IPS DF 4.7 (cell line): ENCODE data around the gene ERVK3-1.
"Not testable (repeated sequence)": the region's sequence is repeated elsewhere in the genome, so short reads cannot be mapped to it uniquely, and the experiment has no call there.

Source experiments
- DNase-seq: peaks from one replicate; pipeline ENCODE4 v3.0.0-alpha.2; 2013; ENCODE audit warnings: low spot score; ENCODE audit errors: extremely low read depth

Gene ERVK3-1

GRCh38 chr19:58304748-58305064 is 471 bp upstream of the ERVK3-1 start:
- DNase-seq, result no peak

- DNase-seq, result no peak
Observed at GRCh38 chr19:58305932-58306323, 751 bp downstream of the ERVK3-1 start.

DNA sequence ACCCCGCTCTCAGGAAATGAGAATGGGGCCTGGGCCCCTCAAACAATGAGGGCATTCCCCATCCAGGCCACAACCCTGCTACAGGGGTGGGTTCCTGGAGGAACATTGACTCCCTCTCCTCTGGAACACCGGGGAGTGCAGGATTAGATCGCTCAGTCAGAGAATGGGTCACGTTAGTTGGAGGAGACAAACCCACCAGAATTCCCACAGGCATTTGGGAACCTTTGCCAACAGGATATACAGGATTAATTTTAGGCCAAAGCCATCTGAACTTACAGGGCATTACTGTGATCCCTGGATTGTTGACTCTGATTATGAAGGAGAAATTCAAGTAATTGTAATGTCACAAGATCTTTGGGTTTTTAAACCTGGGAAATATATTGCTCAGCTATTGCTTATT is 2.6 kb downstream of the ERVK3-1 start:
- DNase-seq, result no peak

DNA sequence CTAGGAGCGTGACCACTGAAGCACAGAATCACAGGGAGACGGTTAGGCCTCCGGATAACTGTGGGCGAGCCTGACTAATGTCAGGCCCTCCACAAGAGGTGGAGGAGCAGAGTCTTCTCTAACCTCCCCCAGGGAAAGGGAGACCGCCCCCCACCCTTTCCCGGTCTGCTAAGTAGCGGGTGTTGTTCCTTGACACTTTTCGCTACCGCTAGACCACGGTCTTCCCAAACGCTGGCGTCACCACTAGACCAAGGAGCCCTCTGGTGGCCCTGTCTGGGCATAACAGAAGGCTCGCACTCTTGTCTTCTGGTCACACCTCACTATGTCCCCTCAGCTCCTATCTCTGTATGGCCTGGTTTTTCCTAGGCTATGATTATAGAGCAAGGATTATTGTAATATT is 5.5 kb downstream of the ERVK3-1 start:
- DNase-seq, result not testable (repeated sequence)

DNA sequence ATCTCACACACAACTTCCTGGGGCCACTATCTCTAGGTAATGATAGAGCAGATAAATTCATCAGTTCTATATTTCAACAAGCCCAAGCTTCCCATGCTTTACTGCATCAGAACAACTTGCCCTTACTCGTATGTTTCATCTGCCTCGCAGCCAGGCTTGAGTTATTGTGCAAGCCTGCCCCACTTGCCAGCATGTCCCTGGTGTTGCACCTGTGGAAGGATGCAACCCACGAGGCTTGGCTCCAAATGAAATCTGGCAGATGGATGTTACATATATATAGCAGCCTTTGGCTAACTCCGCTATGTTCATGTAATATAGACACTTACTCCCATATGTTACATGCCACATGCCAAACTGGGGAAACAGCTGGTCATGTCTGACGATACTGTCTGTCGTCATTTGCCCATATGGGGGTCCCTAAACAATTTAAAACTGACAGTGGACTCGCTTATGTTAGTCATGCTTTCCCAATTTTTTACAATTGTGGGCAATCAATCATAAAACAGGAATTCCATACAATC is 6.2 kb downstream of the ERVK3-1 start:
- DNase-seq, result no peak

DNA sequence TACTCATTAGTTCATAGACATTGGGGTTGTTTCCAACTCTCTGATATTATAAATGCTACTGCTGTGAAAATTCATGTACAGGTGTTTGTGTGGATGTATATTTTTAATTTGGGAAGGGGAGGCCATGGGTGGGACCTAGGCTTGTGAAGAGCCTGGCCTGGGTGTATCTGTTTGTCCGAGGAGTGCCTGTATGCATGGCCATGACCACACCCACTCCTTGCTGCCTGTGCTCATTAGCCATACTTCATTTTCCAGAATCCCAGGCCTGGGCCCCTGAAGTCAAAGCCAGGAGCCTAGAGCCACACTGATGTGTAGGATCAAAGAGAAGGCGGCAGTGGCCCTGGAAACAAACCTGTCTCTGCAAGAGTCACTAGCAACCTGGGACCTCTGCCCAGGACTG is 10.4 kb downstream of the ERVK3-1 start:
- no peak for DNase-seq

DNA sequence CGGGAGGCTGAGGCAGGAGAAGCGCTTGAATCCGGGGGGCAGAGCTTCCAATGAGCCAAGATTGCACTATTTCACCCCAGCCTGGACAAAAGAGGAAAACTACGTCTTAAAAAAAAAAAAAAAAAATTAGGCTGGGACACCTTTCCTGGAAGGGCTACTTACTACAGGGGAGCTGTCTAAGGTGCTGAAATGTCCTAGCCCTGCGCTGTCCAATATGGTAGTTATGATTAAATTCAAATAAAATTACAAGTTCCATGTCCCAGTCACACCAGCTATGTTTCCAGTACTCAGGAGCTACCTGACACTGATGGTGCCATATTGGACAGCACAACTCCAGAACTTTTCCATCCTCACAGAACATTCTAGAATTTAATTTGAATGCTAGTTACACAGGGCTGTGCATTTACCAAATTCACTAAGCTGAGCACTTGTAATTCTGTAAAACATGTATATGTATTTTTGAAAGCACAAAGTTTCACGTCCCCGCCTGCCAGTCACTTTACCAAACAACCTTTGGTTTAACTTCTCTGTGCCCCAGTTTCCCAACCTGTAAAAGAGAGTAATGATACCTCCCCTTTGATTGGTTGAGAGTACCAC is 12.4 kb downstream of the ERVK3-1 start:
- DNase-seq, result no peak

GRCh38 chr19:58318297-58318696 is 13.1 kb downstream of the ERVK3-1 start:
- no peak for DNase-seq

DNA sequence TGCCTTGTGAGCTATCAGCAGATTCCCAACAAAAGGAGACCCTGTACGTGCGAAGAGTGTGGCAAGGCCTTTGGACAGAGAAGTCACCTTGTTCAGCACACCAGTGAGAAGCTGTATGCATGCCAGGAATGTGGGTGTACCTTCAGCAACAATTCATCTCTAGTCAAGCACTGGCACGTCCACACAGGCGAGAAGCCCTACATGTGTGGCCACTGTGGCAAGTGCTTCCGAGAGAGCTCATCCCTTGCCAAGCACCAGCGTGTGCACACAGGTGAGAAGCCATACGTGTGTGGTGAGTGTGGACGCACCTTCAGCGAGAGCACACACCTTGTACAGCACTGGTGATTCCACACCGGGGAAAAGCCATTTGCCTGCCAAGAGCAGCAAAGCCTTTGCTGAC is 14.1 kb downstream of the ERVK3-1 start:
- no peak for DNase-seq

DNA sequence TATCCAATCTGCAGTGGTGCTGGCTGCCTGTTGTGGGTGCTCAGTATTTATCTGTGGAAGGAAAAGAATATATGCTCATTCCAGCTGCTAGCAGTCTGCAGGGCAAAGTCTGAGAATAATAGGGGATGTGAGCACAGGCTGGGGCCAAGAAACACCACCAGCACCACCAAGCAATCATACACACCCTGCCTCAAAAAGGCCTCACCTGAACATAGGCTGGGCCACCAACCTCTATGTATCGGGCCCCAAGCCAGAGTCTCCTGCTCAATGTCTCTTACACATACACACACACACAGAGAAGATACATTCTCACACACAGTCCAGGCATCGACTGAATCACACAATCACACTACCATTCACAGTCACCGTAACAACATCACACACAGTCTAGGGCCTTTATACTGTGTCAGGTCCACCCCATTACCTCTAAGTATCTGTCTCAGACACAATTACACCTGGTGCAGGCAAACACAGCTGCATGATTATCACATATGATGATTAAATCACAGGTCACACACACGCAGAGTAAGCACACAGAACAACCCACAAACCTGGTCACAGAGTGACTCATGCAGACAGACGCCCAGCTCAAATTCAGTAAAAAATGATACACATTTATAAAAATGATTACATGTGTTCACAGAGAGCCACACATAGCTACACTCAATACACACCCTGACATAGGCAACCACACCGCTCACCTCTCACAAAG is 20.3 kb downstream of the ERVK3-1 start:
- DNase-seq, result no peak

DNA sequence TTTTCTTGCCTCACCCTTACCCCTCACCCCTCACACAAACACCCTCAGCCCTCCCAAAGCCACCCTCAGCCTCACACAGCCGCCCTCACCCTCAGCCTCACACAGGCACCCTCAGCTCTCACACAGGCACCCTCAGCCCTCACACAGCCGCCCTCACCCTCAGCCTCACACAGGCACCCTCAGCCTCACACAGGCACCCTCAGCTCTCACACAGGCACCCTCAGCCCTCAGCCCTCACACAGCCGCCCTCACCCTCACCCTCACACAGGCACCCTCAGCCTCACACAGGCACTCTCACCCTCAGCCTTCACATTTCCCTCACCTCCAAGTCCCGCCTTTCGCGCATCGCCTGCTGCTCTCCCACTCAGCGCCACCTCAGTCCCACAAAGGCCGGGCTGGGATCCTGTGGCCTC is 21.3 kb downstream of the ERVK3-1 start:
- DNase-seq, result no peak

DNA sequence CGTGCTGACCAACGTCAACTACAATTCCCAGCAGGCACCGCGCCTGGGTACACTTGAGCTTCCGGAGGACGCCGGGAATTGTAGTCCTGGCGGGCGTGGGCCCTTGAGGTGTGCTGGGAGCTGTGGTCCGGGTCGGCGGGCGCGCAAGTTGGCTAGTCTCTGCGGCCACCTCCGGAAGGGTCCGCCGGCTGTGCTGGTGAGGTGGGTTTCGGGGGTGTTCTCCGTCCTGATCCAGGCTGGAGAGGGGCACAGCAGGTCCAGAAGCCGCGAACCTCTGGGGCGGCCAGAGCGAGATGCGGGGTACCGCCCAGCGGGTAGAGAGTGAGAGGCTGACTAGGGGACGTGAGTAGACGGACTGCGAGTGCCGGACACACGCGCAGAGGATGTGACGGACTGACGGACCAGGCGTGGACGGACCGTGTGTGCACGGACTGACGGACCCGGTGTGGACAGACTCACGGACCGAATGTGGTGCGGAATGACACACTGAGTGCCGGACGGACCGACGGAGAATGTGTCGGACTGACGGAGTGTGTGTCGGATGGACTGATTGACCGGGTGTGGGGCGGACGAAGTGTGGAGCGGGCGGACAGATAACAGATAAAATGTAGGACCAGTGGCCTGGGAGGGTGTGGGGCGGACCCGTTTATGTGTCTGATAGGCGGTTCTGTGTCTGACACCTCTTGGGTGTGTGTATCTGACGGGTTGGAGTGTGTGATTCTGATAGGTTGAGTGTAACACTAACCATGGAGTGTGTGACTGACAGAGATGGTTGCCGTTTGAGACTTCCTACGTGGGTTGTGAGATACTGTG is 21.9 kb downstream of the ERVK3-1 start, which contains the start of gene ZSCAN22:
Gene ZSCAN22 (plus strand): TSS at position 81 of the 813 bp plus-strand sequence. CDS start 7,809 bp downstream, outside the sequence.
- no peak for DNase-seq

- no peak for DNase-seq
Observed at GRCh38 chr19:58328999-58329398, 23.8 kb downstream of the ERVK3-1 start.

- DNase-seq, result no peak
Observed at GRCh38 chr19:58330458-58330857, 25.3 kb downstream of the ERVK3-1 start.

GRCh38 chr19:58332697-58333096 is 27.5 kb downstream of the ERVK3-1 start:
- DNase-seq, result no peak

DNA sequence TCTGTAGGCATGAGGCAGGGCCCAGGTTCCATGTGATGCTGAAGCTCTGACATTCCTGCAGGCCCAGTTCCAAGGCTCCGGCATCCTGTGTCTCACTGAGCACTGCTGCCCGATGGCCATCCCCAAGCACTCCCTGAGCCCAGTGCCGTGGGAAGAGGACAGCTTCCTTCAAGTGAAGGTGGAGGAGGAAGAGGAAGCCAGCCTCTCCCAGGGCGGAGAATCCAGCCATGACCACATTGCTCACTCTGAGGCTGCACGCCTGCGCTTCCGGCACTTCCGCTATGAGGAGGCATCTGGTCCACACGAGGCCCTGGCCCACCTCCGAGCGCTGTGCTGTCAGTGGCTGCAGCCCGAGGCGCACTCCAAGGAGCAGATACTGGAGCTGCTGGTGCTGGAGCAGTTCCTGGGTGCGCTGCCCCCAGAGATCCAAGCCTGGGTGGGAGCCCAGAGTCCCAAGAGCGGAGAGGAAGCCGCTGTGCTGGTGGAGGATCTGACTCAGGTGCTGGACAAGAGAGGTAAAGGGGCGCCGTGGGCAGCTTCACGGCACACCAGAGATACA is 29.6 kb downstream of the ERVK3-1 start:
- DNase-seq, result no peak

GRCh38 chr19:58335630-58336029 is 30.5 kb downstream of the ERVK3-1 start:
- no peak for DNase-seq

DNA sequence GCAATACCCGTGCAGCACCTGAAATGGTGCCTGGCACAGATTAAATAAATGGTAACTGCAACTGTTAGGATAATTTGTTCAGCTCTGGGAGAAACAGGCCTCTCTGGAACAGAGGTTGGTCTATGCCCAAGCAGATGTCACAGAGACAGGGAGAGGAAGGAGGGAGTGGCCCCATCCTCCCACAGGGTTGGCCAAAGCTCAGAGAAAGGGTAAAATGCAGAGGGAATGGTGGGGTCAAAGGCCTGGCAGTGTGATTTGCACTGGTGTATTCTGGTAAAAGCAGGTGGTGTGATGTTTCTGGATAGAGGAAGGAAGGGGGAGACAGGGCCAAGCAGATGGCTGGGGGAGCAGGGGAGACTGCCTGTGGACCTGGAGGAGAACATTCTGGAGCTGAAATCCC is 31.0 kb downstream of the ERVK3-1 start:
- DNase-seq, result no peak

- DNase-seq, result no peak
Observed at GRCh38 chr19:58336820-58337219, 31.6 kb downstream of the ERVK3-1 start.

- no peak for DNase-seq
Observed at GRCh38 chr19:58338336-58338735, 33.2 kb downstream of the ERVK3-1 start.

DNA sequence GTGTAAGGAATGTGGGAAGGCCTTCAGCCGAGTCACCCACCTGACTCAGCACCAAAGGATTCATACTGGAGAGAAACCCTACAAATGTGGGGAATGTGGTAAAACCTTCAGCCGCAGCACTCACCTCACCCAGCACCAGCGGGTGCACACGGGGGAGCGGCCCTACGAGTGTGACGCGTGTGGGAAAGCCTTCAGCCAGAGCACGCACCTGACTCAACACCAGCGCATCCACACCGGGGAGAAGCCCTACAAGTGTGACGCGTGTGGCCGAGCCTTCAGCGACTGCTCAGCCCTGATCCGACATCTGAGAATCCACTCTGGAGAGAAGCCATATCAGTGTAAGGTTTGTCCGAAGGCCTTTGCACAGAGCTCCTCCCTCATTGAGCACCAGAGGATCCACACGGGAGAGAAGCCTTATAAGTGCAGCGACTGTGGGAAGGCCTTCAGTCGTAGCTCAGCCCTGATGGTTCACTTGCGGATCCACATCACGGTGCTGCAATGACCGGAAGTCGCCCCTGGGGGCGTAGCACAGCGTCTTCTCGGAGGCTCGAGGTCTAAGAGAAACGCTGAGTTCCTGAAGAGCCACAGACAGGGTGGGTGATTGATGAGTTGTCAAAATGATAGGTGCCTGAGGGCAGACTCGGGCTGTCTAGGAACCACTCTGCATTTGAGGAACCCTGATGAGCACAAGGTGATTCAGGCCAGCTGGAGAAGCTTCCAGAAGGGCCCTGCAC is 33.8 kb downstream of the ERVK3-1 start:
- no peak for DNase-seq
